Measurements from ENCODE around the gene STARD3.

DNA sequence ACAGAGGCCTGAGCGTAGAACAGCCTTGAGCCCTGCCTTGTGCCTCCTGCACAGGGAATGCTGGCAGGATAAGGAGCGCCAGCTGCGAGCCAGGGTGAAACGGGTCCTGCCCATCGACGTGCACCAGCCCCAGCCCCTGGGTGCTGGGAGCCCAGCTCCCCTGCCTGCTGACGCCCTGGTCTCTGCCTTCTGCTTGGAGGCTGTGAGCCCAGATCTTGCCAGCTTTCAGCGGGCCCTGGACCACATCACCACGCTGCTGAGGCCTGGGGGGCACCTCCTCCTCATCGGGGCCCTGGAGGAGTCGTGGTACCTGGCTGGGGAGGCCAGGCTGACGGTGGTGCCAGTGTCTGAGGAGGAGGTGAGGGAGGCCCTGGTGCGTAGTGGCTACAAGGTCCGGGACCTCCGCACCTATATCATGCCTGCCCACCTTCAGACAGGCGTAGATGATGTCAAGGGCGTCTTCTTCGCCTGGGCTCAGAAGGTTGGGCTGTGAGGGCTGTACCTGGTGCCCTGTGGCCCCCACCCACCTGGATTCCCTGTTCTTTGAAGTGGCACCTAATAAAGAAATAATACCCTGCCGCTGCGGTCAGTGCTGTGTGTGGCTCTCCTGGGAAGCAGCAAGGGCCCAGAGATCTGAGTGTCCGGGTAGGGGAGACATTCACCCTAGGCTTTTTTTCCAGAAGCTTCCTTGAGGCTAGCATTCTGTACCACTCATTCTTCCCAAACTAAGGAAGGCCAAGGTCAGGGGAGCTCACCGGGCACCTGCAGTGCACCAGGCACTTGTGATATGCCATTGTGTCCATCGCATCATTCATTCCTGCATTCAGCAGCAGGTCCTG lies 33.2 kb downstream of the STARD3 start:
- TF ChIP-seq POLR2A (IDR thresholded peaks at IDR 0.05), result no peak
- TF ChIP-seq, protein P1, sequence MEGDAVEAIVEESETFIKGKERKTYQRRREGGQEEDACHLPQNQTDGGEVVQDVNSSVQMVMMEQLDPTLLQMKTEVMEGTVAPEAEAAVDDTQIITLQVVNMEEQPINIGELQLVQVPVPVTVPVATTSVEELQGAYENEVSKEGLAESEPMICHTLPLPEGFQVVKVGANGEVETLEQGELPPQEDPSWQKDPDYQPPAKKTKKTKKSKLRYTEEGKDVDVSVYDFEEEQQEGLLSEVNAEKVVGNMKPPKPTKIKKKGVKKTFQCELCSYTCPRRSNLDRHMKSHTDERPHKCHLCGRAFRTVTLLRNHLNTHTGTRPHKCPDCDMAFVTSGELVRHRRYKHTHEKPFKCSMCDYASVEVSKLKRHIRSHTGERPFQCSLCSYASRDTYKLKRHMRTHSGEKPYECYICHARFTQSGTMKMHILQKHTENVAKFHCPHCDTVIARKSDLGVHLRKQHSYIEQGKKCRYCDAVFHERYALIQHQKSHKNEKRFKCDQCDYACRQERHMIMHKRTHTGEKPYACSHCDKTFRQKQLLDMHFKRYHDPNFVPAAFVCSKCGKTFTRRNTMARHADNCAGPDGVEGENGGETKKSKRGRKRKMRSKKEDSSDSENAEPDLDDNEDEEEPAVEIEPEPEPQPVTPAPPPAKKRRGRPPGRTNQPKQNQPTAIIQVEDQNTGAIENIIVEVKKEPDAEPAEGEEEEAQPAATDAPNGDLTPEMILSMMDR (IDR thresholded peaks at IDR 0.05), result no peak

All from sigmoid colon (tissue), 3 donors.